OCI-LY1 (cell line): Measurements from ENCODE around the gene CDKN2B.

Experiments
- H2AFZ ChIP-seq: fragments of 200-600 bp; sonication (generic), shearing (Covaris generic); 2 replicates; pipeline ENCODE4 v1.6.0; 2014; ENCODE audit warnings: antibody characterized with exemption, mild to moderate bottlenecking, low read length
- H3F3A ChIP-seq: fragments of 200-600 bp; sonication (generic), shearing (Covaris generic); 2 replicates; pipeline ENCODE4 v1.6.0; 2014; ENCODE audit warnings: mild to moderate bottlenecking, antibody characterized with exemption, low read length, moderate library complexity; ENCODE audit not compliant: insufficient read depth
- H3K27ac ChIP-seq: fragments of 200-600 bp; sonication (generic); 2 replicates; pipeline ENCODE4 v1.5.1; 2014; ENCODE audit warnings: low read length, mixed run types, mild to moderate bottlenecking, low read depth; ENCODE audit not compliant: poor library complexity, severe bottlenecking
- H3K27me3 ChIP-seq: fragments of 200-600 bp; sonication (generic); 2 replicates; pipeline ENCODE4 v1.6.0; 2014; ENCODE audit warnings: antibody characterized with exemption, mild to moderate bottlenecking, low read length, moderate library complexity; ENCODE audit not compliant: insufficient read depth
- H3K36me3 ChIP-seq: fragments of 200-600 bp; sonication (generic); 2 replicates; pipeline ENCODE4 v1.6.1; 2014; ENCODE audit warnings: mild to moderate bottlenecking, antibody characterized with exemption, low read length, moderate library complexity, mixed read lengths; ENCODE audit not compliant: insufficient read depth
- H3K4me1 ChIP-seq: fragments of 200-600 bp; sonication (generic); 2 replicates; pipeline ENCODE4 v1.5.1; 2014; ENCODE audit warnings: mild to moderate bottlenecking, low read length, moderate library complexity; ENCODE audit not compliant: insufficient read depth, severe bottlenecking
- H3K4me2 ChIP-seq: fragments of 200-600 bp; sonication (generic), shearing (Covaris generic); 2 replicates; pipeline ENCODE4 v1.6.1; 2014; ENCODE audit warnings: low read length
- H3K4me3 ChIP-seq: fragments of 200-600 bp; sonication (generic); 2 replicates; pipeline ENCODE4 v1.5.1; 2014; ENCODE audit warnings: low read length, low read depth, mild to moderate bottlenecking, mixed read lengths; ENCODE audit not compliant: poor library complexity, severe bottlenecking
- H3K79me2 ChIP-seq: fragments of 200-600 bp; shearing (Covaris generic); 2 replicates; pipeline ENCODE4 v1.6.1; 2016; ENCODE audit warnings: mixed run types, low read length, mixed read lengths; ENCODE audit not compliant: insufficient read depth
- H3K9ac ChIP-seq: fragments of 200-600 bp; sonication (generic), shearing (Covaris generic); 2 replicates; pipeline ENCODE4 v1.6.1; 2014; ENCODE audit warnings: mild to moderate bottlenecking, low read length, mixed read lengths
- H3K9me2 ChIP-seq: fragments of 200-600 bp; sonication (generic), shearing (Covaris generic); 2 replicates; pipeline ENCODE4 v1.6.1; 2014; ENCODE audit warnings: low read depth, mild to moderate bottlenecking, low read length, mixed read lengths
- H3K9me3 ChIP-seq: fragments of 200-600 bp; shearing (Covaris generic); 2 replicates; pipeline ENCODE4 v1.6.1; 2014; ENCODE audit warnings: low read length, mixed read lengths
- H4K20me1 ChIP-seq: fragments of 200-600 bp; sonication (generic), shearing (Covaris generic); 2 replicates; pipeline ENCODE4 v1.6.0; 2016; ENCODE audit warnings: mild to moderate bottlenecking, low read length; ENCODE audit not compliant: insufficient read depth
- EZH2 ChIP-seq: fragments of 200-600 bp; sonication (generic), shearing (Covaris generic); IDR thresholded peaks from 2 replicates; pipeline ENCODE4 v1.8.0; 2017; ENCODE audit warnings: borderline replicate concordance, mixed run types, mild to moderate bottlenecking, antibody characterized with exemption, low read length, moderate library complexity, mixed read lengths
- TF ChIP-seq, protein P1 (sequence below): fragments of 200-600 bp; sonication (generic), shearing (Covaris generic); IDR thresholded peaks from 2 replicates; pipeline ENCODE4 v1.5.1; 2017; ENCODE audit warnings: mild to moderate bottlenecking, antibody characterized with exemption, low read length, moderate library complexity, mixed read lengths

Gene CDKN2B

DNA sequence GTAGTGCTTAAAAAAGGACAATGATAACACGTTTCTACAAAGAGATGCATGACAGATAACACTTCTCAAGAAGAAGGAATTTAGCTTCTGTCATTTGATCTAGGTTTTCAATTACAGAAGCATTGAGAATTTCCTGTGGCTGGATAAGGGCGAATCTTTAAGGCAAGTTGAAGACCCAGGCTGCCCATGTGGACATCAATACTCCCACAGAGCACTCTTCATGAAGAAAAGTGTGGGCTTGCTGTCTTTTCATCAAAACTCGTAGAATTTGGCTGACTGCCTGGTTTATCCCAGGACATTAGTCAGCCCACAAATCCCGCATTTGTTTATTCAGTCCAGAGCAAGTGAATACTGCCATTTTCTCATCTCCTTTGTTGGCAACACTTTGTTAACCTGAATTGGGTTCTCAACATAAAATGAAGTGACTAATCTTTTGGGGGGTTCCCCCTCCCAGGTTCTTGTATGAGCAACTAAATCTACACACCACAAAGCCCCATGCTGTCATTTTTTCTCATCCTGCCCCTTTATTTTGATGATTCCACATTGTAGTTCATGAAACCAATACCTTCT, 43.4 kb upstream of the CDKN2B start:
- Histone ChIP-seq H2AFZ (no peak overlapping the region), H3K4me2 (no peak overlapping the region), H4K20me1 (no peaks in the 10 kb centered on the region), H3K27me3 (no peaks in the 10 kb centered on the region), H3K27ac (no peak overlapping the region), H3K9ac (no peak overlapping the region), H3K36me3 (peaks cover 7% of the 10 kb centered on the region), H3K9me3 (no peaks in the 10 kb centered on the region), H3K79me2 (no peaks in the 10 kb centered on the region), H3K9me2 (no peaks in the 10 kb centered on the region), H3K4me3 (no peak overlapping the region), H3F3A (no peaks in the 10 kb centered on the region), H3K4me1 (peaks cover 13% of the 10 kb centered on the region)
- TF ChIP-seq, protein P1, sequence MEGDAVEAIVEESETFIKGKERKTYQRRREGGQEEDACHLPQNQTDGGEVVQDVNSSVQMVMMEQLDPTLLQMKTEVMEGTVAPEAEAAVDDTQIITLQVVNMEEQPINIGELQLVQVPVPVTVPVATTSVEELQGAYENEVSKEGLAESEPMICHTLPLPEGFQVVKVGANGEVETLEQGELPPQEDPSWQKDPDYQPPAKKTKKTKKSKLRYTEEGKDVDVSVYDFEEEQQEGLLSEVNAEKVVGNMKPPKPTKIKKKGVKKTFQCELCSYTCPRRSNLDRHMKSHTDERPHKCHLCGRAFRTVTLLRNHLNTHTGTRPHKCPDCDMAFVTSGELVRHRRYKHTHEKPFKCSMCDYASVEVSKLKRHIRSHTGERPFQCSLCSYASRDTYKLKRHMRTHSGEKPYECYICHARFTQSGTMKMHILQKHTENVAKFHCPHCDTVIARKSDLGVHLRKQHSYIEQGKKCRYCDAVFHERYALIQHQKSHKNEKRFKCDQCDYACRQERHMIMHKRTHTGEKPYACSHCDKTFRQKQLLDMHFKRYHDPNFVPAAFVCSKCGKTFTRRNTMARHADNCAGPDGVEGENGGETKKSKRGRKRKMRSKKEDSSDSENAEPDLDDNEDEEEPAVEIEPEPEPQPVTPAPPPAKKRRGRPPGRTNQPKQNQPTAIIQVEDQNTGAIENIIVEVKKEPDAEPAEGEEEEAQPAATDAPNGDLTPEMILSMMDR: no peak
- TF ChIP-seq EZH2: no peak

DNA sequence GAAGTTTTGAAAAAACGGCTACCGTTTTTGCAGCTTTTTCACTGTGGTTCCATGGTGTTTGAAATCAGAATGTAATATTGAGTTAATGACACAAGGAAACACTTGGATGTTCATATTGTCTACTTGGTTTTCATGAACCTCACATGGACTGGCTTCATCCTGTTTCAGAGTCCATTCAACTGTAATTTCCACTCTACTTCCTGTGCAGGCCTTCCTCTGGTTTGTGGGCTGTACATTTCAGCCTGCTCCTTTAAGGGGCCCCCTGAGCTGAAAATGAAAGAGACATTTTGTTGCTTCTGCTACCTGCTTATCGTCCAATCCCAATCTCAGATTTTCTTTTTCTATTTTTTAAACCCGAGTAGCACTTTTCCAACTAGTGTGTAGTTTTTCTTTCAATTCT, 41.8 kb upstream of the CDKN2B start:
- Histone ChIP-seq H3K9me3 (no peaks in the 10 kb centered on the region), H3K4me1 (peaks cover 13% of the 10 kb centered on the region), H3K27ac (peak overlapping the region; percentile 40), H3K9ac (peak overlapping the region; percentile 23; the same call in 1 of the 2 replicates), H4K20me1 (no peaks in the 10 kb centered on the region), H3K4me3 (no peak overlapping the region), H3K36me3 (no peaks in the 10 kb centered on the region; the same call in 1 of the 2 replicates), H3K79me2 (no peaks in the 10 kb centered on the region), H3F3A (no peaks in the 10 kb centered on the region), H3K4me2 (peak overlapping the region; percentile 37; the same call in 1 of the 2 replicates), H2AFZ (0 out of 2 replicates have a peak overlapping the region, but pooled peaks have one; percentile 55), H3K27me3 (no peaks in the 10 kb centered on the region), H3K9me2 (no peaks in the 10 kb centered on the region)
- TF ChIP-seq, protein P1: no peak
- no peak for TF ChIP-seq EZH2

DNA sequence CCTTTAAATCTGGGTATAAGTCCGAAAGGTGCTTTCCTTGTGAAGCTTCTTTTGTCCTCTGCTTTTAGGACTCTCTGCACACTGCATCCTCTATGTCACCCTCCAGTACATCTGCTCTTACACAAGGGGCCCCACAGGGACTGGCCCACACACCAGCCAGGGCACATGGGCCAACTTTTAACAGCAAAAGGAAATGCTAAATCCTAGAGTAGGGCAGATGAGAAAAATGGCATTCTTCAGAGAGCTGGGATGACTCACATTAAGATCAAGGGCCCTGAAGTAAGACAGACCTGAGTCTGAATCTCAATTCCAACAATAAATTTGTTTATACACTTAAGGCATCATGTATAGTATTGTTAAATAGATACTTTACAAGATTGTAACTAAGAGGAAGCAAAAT, 40.3 kb upstream of the CDKN2B start:
- Histone ChIP-seq H3K79me2 (no peaks in the 10 kb centered on the region), H3F3A (no peaks in the 10 kb centered on the region), H3K9ac (no peak overlapping the region), H3K9me2 (no peaks in the 10 kb centered on the region), H3K27ac (no peak overlapping the region), H2AFZ (no peak overlapping the region), H3K27me3 (no peaks in the 10 kb centered on the region), H4K20me1 (no peaks in the 10 kb centered on the region), H3K9me3 (no peaks in the 10 kb centered on the region), H3K36me3 (no peaks in the 10 kb centered on the region; the same call in 1 of the 2 replicates), H3K4me1 (peaks cover 13% of the 10 kb centered on the region), H3K4me3 (no peak overlapping the region), H3K4me2 (no peak overlapping the region)
- TF ChIP-seq, protein P1: no peak
- TF ChIP-seq EZH2: no peak
